ENCODE data around the gene NT5DC2. TPM values are rescaled to one million over a fixed set of nuclear protein-coding genes. Genes with fewer than 3 reads are reported as not detected.

NT5DC2 gene
- total and polyA plus RNA-seq, 10 of the 15 experiments (the other 5 are each of a cell fraction or from before 2014, with no cell fraction given): 21.6 to 135 (median 66.8) TPM

- TF ChIP-seq SMARCA5 (IDR thresholded peaks at IDR 0.05): peak; percentile 1; the same call in 1 of the 2 replicates
- no peak for TF ChIP-seq MEF2A (IDR thresholded peaks at IDR 0.05; ENCODE audit: insufficient read depth, low read depth, low read length)
- no peak for TF ChIP-seq POLR2AphosphoS5 (IDR thresholded peaks at IDR 0.05; ENCODE audit: low read length)
- TF ChIP-seq CEBPB (IDR thresholded peaks at IDR 0.05; ENCODE audit: borderline replicate concordance in 1 of 2, low read depth in 2 of 2, low read length in 2 of 2): no peak
- no peak for TF ChIP-seq SMAD1 (IDR thresholded peaks at IDR 0.05; ENCODE audit: low read depth, partially characterized antibody)
- TF ChIP-seq POLR2A (IDR thresholded peaks at IDR 0.05; ENCODE audit: low read depth, low read length): peak; percentile 21; the same call in 1 of the 2 replicates
- 0 out of 2 replicates have a peak, but pooled peaks have one; percentile 14 for TF ChIP-seq TCF12 (IDR thresholded peaks at IDR 0.05; ENCODE audit: low read depth, low read length)
- TF ChIP-seq RB1 (IDR thresholded peaks at IDR 0.05; ENCODE audit: borderline replicate concordance): peak; percentile 35; the same call in 1 of the 2 replicates
- TF ChIP-seq NR2C2 (IDR thresholded peaks at IDR 0.05; ENCODE audit: borderline replicate concordance, control insufficient read depth, insufficient read length, low read depth): no peak
- no peak for TF ChIP-seq ELK1 (IDR thresholded peaks at IDR 0.05; ENCODE audit: low read depth, low read length)
- no peak for TF ChIP-seq BRCA1 (IDR thresholded peaks at IDR 0.05; ENCODE audit: low read depth, low read length)
- TF ChIP-seq ZBTB33 (IDR thresholded peaks at IDR 0.05): no peak
- peak; percentile 62 for TF ChIP-seq PBX3 (IDR thresholded peaks at IDR 0.05; ENCODE audit: insufficient replicate concordance, low read depth, low read length)
- no peak for TF ChIP-seq SKIL (IDR thresholded peaks at IDR 0.05; ENCODE audit: low read depth, poor library complexity, severe bottlenecking)
- no peak for TF ChIP-seq SMC3 (IDR thresholded peaks at IDR 0.05; ENCODE audit: borderline replicate concordance, low read length)
- no peak for TF ChIP-seq CREB1 (IDR thresholded peaks at IDR 0.05; ENCODE audit: low read depth)
- no peak for TF ChIP-seq LARP7 (IDR thresholded peaks at IDR 0.05)
- TF ChIP-seq CREM (IDR thresholded peaks at IDR 0.05; ENCODE audit: low read depth): no peak
- no peak for TF ChIP-seq ZNF687 (IDR thresholded peaks at IDR 0.05)
- TF ChIP-seq ASH2L (IDR thresholded peaks at IDR 0.05; ENCODE audit: borderline replicate concordance, low read depth): no peak
Measured at GRCh38 chr3:52533623-52534280, at the start of gene NT5DC2 (continued).
